Measurements from ENCODE around the gene PHACTR3.

Gene PHACTR3

GRCh38 chr20:59673998-59674445 is 69.7 kb downstream of the PHACTR3 start:
- H3K27ac ChIP-seq (ENCODE audit: low read length) = no peak overlapping the region
- no peaks in the 10 kb centered on the region for H3K9me2 ChIP-seq (replicated peaks; ENCODE audit: insufficient read depth, low read length)
- peaks cover 79% of the 10 kb centered on the region for H3K27me3 ChIP-seq (replicated peaks; ENCODE audit: insufficient read depth, low read length)
- TF ChIP-seq EZH2 (optimal IDR thresholded peaks at IDR 0.05; ENCODE audit: low read depth, low read length) = no peak
- no peak for TF ChIP-seq CTCF (IDR thresholded peaks at IDR 0.05; ENCODE audit: low read length)
- TF ChIP-seq EZH2phosphoT487 (IDR thresholded peaks at IDR 0.05; ENCODE audit: low read length) = no peak
- no peaks in the 10 kb centered on the region for H3K79me2 ChIP-seq (ENCODE audit: low read length)
- no peaks in the 10 kb centered on the region for H4K20me1 ChIP-seq (ENCODE audit: insufficient read depth, low read length)
- no peaks in the 10 kb centered on the region for H3K4me1 ChIP-seq (ENCODE audit: low read length)
- H3K36me3 ChIP-seq (replicated peaks; ENCODE audit: insufficient read depth, low read length) = no peaks in the 10 kb centered on the region
- DNase-seq = no peak
- H2AFZ ChIP-seq (ENCODE audit: low read length) = no peak overlapping the region
- H3F3A ChIP-seq (ENCODE audit: insufficient read depth, low read length) = no peaks in the 10 kb centered on the region
- no peaks in the 10 kb centered on the region for H3K9me3 ChIP-seq (replicated peaks; ENCODE audit: insufficient read depth, low read length)
- H3K9ac ChIP-seq (ENCODE audit: low read length) = no peak overlapping the region
- no peak overlapping the region for H3K4me3 ChIP-seq (ENCODE audit: low read length)
- H3K4me2 ChIP-seq (ENCODE audit: low read depth, low read length) = no peak overlapping the region

GRCh38 chr20:59676126-59676850 is 71.9 kb downstream of the PHACTR3 start:
- no peak overlapping the region for H3K27ac ChIP-seq (ENCODE audit: low read length)
- H3F3A ChIP-seq (ENCODE audit: insufficient read depth, low read length) = no peaks in the 10 kb centered on the region
- no peak for DNase-seq
- no peaks in the 10 kb centered on the region for H4K20me1 ChIP-seq (ENCODE audit: insufficient read depth, low read length)
- no peak overlapping the region for H3K4me3 ChIP-seq (ENCODE audit: low read length)
- peaks cover 78% of the 10 kb centered on the region for H3K27me3 ChIP-seq (replicated peaks; ENCODE audit: insufficient read depth, low read length)
- no peaks in the 10 kb centered on the region for H3K4me1 ChIP-seq (ENCODE audit: low read length)
- no peak overlapping the region for H3K4me2 ChIP-seq (ENCODE audit: low read depth, low read length)
- TF ChIP-seq CTCF (IDR thresholded peaks at IDR 0.05; ENCODE audit: low read length) (no peak), EZH2 (optimal IDR thresholded peaks at IDR 0.05; ENCODE audit: low read depth, low read length) (no peak), EZH2phosphoT487 (IDR thresholded peaks at IDR 0.05; ENCODE audit: low read length) (no peak)
- H3K9me2 ChIP-seq (replicated peaks; ENCODE audit: insufficient read depth, low read length) = no peaks in the 10 kb centered on the region
- H3K9me3 ChIP-seq (replicated peaks; ENCODE audit: insufficient read depth, low read length) = no peaks in the 10 kb centered on the region
- H2AFZ ChIP-seq (ENCODE audit: low read length) = no peak overlapping the region
- H3K36me3 ChIP-seq (replicated peaks; ENCODE audit: insufficient read depth, low read length) = no peaks in the 10 kb centered on the region
- no peaks in the 10 kb centered on the region for H3K79me2 ChIP-seq (ENCODE audit: low read length)
- no peak overlapping the region for H3K9ac ChIP-seq (ENCODE audit: low read length)

GRCh38 chr20:59676851-59677182 is 72.5 kb downstream of the PHACTR3 start:
- H3K79me2 ChIP-seq (ENCODE audit: low read length) = no peaks in the 10 kb centered on the region
- TF ChIP-seq EZH2 (optimal IDR thresholded peaks at IDR 0.05; ENCODE audit: low read depth, low read length) (no peak), CTCF (IDR thresholded peaks at IDR 0.05; ENCODE audit: low read length) (no peak), EZH2phosphoT487 (IDR thresholded peaks at IDR 0.05; ENCODE audit: low read length) (no peak)
- no peaks in the 10 kb centered on the region for H3F3A ChIP-seq (ENCODE audit: insufficient read depth, low read length)
- H3K4me1 ChIP-seq (ENCODE audit: low read length) = no peaks in the 10 kb centered on the region
- H3K27me3 ChIP-seq (replicated peaks; ENCODE audit: insufficient read depth, low read length) = peaks cover 76% of the 10 kb centered on the region
- H4K20me1 ChIP-seq (ENCODE audit: insufficient read depth, low read length) = no peaks in the 10 kb centered on the region
- H3K9me3 ChIP-seq (replicated peaks; ENCODE audit: insufficient read depth, low read length) = no peaks in the 10 kb centered on the region
- no peak overlapping the region for H3K27ac ChIP-seq (ENCODE audit: low read length)
- H3K9ac ChIP-seq (ENCODE audit: low read length) = no peak overlapping the region
- H3K4me2 ChIP-seq (ENCODE audit: low read depth, low read length) = no peak overlapping the region
- DNase-seq = no peak
- no peaks in the 10 kb centered on the region for H3K36me3 ChIP-seq (replicated peaks; ENCODE audit: insufficient read depth, low read length)
- no peak overlapping the region for H3K4me3 ChIP-seq (ENCODE audit: low read length)
- no peaks in the 10 kb centered on the region for H3K9me2 ChIP-seq (replicated peaks; ENCODE audit: insufficient read depth, low read length)
- H2AFZ ChIP-seq (ENCODE audit: low read length) = no peak overlapping the region

All from MM.1S (cell line).